Measurements from ENCODE around the gene NFATC1.

NFATC1 gene

DNA sequence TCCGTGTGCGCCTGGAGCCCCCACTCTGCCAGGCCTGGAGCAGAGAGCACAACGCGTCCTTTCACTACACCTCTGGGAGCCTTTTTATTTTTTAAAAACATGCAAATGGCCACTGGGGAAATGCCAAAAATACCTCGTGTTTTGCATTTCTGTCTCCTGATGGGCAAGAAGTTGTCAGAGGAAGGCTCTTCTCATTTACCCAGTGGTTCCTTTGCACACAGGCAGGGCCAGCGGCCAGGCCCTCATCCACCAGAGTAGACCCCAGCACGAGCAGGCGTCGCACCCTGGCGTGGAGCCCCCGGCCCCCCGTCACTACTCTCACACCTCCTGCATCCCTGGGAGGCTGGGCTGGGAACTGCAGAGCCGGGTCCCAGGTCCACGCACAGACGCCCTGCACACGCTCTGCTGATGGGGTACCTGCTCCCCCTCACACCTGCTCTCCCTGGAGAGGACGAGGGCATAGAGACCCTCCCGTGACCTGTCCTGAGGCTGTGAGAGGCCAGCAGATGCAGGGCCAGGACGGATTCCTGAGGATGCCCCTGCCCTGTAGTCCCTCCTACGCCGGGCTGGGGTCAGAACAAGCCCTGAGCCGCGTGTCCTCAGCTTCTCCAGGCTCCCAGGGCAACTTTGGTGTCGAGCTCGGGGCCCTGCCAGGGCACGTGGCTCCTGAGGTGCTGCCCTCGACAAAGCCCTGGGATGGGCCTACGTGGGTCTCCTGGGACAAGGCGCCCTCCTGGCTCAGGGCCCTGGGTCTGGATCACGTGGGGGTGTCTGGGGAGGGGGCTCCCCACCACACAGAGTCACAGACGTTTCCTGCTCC is 65.0 kb downstream of the NFATC1 start:
- Histone ChIP-seq H3K27ac (ENCODE audit: poor library complexity, severe bottlenecking) (no peak overlapping the region), H3K4me1 (ENCODE audit: insufficient read depth, poor library complexity, severe bottlenecking) (peaks cover 4% of the 10 kb centered on the region), H3K9me3 (ENCODE audit: severe bottlenecking) (no peaks in the 10 kb centered on the region), H3K27me3 (ENCODE audit: insufficient read depth, poor library complexity, severe bottlenecking) (no peaks in the 10 kb centered on the region), H3K36me3 (ENCODE audit: low read depth) (no peaks in the 10 kb centered on the region), H3K4me3 (ENCODE audit: severe bottlenecking) (no peak overlapping the region)
- TF ChIP-seq CTCF (IDR thresholded peaks at IDR 0.05; ENCODE audit: poor library complexity, severe bottlenecking) = no peak
- no peak for ATAC-seq (ENCODE audit: low read depth)
- DNase-seq (ENCODE audit: low spot score) = no peak

DNA sequence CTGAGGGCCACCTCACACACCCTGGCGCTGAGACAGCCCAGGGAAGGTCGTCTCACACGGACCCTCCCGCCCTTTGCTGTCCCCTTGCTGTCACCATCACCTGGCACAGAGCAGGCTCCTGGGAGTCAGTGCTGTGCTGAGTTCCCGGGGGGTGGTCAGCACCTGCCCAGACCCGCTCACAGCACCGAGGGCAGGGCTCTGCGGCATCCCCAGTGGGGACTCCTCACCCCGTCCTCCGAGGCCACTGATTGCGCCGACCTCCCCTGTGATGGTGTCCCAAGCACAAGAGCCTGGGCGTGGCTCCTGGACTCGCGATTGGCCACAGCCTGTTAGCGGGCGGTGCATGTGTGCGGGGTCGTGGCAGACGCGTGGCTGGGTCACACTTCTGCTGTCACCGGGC is 65.9 kb downstream of the NFATC1 start:
- H3K4me1 ChIP-seq (ENCODE audit: insufficient read depth, poor library complexity, severe bottlenecking) = peaks cover 4% of the 10 kb centered on the region
- no peaks in the 10 kb centered on the region for H3K36me3 ChIP-seq (ENCODE audit: low read depth)
- H3K27ac ChIP-seq (ENCODE audit: poor library complexity, severe bottlenecking) = no peak overlapping the region
- DNase-seq (ENCODE audit: low spot score) (no peak), ATAC-seq (ENCODE audit: low read depth) (no peak)
- no peak for TF ChIP-seq CTCF (IDR thresholded peaks at IDR 0.05; ENCODE audit: poor library complexity, severe bottlenecking)
- no peak overlapping the region for H3K4me3 ChIP-seq (ENCODE audit: severe bottlenecking)
- no peaks in the 10 kb centered on the region for H3K9me3 ChIP-seq (ENCODE audit: severe bottlenecking)
- H3K27me3 ChIP-seq (ENCODE audit: insufficient read depth, poor library complexity, severe bottlenecking) = no peaks in the 10 kb centered on the region

DNA sequence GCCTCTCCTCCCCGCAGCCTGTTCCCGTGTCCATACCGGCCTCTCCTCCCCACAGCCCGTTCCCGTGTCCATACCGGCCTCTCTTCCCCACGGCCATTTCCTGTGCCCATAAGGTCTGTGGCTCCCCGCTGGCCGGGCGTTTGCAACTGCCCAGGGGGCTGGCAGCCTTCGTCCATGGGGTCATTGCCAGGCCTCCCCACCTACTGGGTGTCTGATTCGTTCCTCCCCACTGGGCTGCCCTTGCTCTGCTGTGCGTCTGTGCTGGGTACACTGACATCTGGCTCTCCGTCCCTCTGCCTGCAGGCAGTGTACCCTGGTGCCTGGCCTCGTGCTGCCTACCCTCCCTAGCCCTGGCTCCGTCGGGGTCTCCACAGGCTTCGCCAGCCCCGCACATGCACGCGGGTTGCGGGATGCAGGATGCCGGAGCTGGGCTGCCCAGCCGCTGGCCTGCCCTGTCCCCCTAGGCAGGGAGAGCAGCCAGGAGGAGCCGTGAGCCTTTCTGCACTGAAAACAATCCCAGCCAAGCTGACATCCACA is 67.8 kb downstream of the NFATC1 start:
- Histone ChIP-seq H3K27me3 (ENCODE audit: insufficient read depth, poor library complexity, severe bottlenecking) (no peaks in the 10 kb centered on the region), H3K9me3 (ENCODE audit: severe bottlenecking) (no peaks in the 10 kb centered on the region), H3K4me3 (ENCODE audit: severe bottlenecking) (no peak overlapping the region), H3K27ac (ENCODE audit: poor library complexity, severe bottlenecking) (no peak overlapping the region), H3K4me1 (ENCODE audit: insufficient read depth, poor library complexity, severe bottlenecking) (peaks cover 4% of the 10 kb centered on the region), H3K36me3 (ENCODE audit: low read depth) (no peaks in the 10 kb centered on the region)
- no peak for DNase-seq (ENCODE audit: low spot score)
- no peak for ATAC-seq (ENCODE audit: low read depth)
- TF ChIP-seq CTCF (IDR thresholded peaks at IDR 0.05; ENCODE audit: poor library complexity, severe bottlenecking) = no peak

DNA sequence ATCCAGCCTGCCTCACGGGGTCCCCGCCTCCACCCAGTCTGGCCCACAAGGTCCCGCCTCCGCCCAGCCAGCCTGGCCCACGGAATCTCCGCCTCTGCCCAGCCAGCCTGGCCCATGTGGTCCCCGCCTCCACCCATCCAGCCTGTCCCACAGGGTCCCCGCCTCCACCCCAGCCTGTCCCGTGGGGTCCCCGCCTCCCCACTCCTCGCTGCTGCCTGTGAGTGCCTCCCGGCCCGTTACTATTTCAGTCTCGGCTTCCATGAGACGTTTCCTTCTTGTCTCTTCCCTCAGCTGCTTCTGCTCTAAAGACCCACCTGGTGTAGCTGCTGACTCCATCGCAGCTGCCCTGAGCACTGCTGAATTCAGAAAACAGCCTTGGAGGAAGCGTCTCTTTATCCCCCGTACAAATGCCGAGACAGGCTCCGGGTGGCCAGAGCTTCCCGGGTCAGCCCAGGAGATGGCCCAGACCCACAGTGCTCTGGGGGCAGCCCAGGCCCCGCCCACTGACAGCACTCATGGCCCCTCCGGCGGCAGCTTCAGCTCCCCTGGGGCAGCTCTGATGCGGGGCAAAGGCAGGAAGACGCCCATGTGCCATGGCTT is 69.8 kb downstream of the NFATC1 start:
- no peak for DNase-seq (ENCODE audit: low spot score)

More for the DNA sequence above, 69.8 kb downstream of the NFATC1 start:
- TF ChIP-seq CTCF (IDR thresholded peaks at IDR 0.05; ENCODE audit: poor library complexity, severe bottlenecking) = no peak
- Histone ChIP-seq H3K36me3 (ENCODE audit: low read depth) (no peaks in the 10 kb centered on the region), H3K9me3 (ENCODE audit: severe bottlenecking) (no peaks in the 10 kb centered on the region), H3K4me3 (ENCODE audit: severe bottlenecking) (no peak overlapping the region), H3K27me3 (ENCODE audit: insufficient read depth, poor library complexity, severe bottlenecking) (no peaks in the 10 kb centered on the region), H3K4me1 (ENCODE audit: insufficient read depth, poor library complexity, severe bottlenecking) (no peaks in the 10 kb centered on the region), H3K27ac (ENCODE audit: poor library complexity, severe bottlenecking) (no peak overlapping the region)
- ATAC-seq (ENCODE audit: low read depth) = 0 out of 3 replicates have a peak, but pooled peaks have one; percentile 14
